Osteoblast (primary cell): Measurements from ENCODE around the gene CDC25A. TPM values are rescaled to one million over a fixed set of nuclear protein-coding genes. Genes with fewer than 3 reads are reported as not detected.

Experiments used
- DNase-seq: peaks from one replicate; pipeline ENCODE4 v3.0.0; 2011; ENCODE audit warnings: low spot score, mixed read lengths; ENCODE audit not compliant: insufficient read length; ENCODE audit errors: missing footprints
- H2AFZ ChIP-seq: 2 replicates; pipeline ENCODE4 v1.6.0; 2011; ENCODE audit warnings: mild to moderate bottlenecking, low read length
- H3K27ac ChIP-seq: 2 replicates; pipeline ENCODE4 v1.5.1; 2011; ENCODE audit warnings: mild to moderate bottlenecking, low read depth, low read length, moderate library complexity
- H3K27me3 ChIP-seq: 2 replicates; pipeline ENCODE4 v1.6.0; 2012; ENCODE audit warnings: mild to moderate bottlenecking, control low read depth, inconsistent platforms, low read length, moderate library complexity; ENCODE audit not compliant: insufficient read depth
- H3K36me3 ChIP-seq: 2 replicates; pipeline ENCODE4 v1.5.1; 2011; ENCODE audit warnings: mild to moderate bottlenecking, low read length, control low read depth, moderate library complexity; ENCODE audit not compliant: insufficient read depth
- H3K4me1 ChIP-seq: 2 replicates; pipeline ENCODE4 v1.5.1; 2011; ENCODE audit warnings: mild to moderate bottlenecking, low read length, control low read depth, moderate library complexity; ENCODE audit not compliant: insufficient read depth
- H3K4me2 ChIP-seq: 2 replicates; pipeline ENCODE4 v1.6.0; 2011; ENCODE audit warnings: mild to moderate bottlenecking, low read length; ENCODE audit not compliant: insufficient read depth
- H3K4me3 ChIP-seq: fragments of 200-600 bp; sonication (generic); 3 replicates; pipeline ENCODE4 v1.5.1; 2012; ENCODE audit warnings: mild to moderate bottlenecking, low read length, inconsistent platforms; ENCODE audit not compliant: insufficient read depth
- H3K79me2 ChIP-seq: 2 replicates; pipeline ENCODE4 v1.6.0; 2012; ENCODE audit warnings: mild to moderate bottlenecking, low read length, control low read depth, inconsistent platforms; ENCODE audit not compliant: insufficient read depth
- H3K9me3 ChIP-seq: 2 replicates; pipeline ENCODE4 v1.5.1; 2011; ENCODE audit warnings: low read depth, low read length, control low read depth
- H4K20me1 ChIP-seq: 2 replicates; pipeline ENCODE4 v1.6.0; 2012; ENCODE audit warnings: mild to moderate bottlenecking, low read length, control low read depth; ENCODE audit not compliant: insufficient read depth
- total RNA-seq: library from RNA; depleted of rRNA; stranded (reverse); fragments of >200 nt; gene quantifications from 2 replicates; pipeline ENCODE4 v1.2.3, GENCODE V29; 2012
- TF ChIP-seq, protein P1 (sequence below): IDR thresholded peaks from 2 replicates; pipeline ENCODE4 v1.5.1; 2011; ENCODE audit warnings: mild to moderate bottlenecking, low read depth, low read length, moderate library complexity; ENCODE audit errors: extremely low read depth

The CDC25A gene
- total RNA-seq, 1 donor, result 1.1 TPM

DNA sequence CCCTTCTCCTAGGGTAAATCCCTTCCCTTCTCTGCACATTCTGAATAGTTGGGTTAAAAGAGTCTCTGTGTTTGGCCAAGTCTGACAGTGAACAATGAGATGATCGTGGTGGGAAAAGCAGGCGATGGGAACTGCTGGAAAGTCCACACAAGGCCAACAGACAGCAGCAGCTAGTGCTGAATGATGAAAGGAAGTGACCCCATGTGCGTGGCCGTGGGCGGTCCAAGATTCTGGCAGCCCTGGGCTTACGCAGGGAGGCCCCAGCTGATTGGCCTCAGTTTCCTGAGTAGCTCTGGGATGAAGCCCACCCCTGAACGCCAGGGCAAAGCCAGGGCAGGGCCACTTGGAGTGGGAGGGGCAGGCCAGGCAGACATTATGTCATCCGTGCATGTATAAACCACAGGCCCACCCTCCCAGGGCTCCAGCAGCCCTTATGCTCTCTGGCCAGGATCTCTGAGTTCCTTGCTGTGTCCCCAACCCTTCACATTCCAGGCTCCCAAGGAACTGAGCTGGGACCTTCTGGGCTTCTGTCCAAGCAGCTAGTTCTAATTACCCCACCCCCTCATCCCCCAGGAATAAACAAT, 57.8 kb downstream of the CDC25A start:
- peaks cover 18% of the 10 kb centered on the region for H3K4me1 ChIP-seq
- peak overlapping the region; percentile 36 for H3K27ac ChIP-seq
- no peaks in the 10 kb centered on the region for H3K36me3 ChIP-seq
- no peaks in the 10 kb centered on the region for H3K79me2 ChIP-seq
- TF ChIP-seq, protein P1, sequence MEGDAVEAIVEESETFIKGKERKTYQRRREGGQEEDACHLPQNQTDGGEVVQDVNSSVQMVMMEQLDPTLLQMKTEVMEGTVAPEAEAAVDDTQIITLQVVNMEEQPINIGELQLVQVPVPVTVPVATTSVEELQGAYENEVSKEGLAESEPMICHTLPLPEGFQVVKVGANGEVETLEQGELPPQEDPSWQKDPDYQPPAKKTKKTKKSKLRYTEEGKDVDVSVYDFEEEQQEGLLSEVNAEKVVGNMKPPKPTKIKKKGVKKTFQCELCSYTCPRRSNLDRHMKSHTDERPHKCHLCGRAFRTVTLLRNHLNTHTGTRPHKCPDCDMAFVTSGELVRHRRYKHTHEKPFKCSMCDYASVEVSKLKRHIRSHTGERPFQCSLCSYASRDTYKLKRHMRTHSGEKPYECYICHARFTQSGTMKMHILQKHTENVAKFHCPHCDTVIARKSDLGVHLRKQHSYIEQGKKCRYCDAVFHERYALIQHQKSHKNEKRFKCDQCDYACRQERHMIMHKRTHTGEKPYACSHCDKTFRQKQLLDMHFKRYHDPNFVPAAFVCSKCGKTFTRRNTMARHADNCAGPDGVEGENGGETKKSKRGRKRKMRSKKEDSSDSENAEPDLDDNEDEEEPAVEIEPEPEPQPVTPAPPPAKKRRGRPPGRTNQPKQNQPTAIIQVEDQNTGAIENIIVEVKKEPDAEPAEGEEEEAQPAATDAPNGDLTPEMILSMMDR, result no peak
- peak overlapping the region; percentile 35 for H3K4me2 ChIP-seq
- H3K27me3 ChIP-seq, result no peaks in the 10 kb centered on the region
- no peaks in the 10 kb centered on the region for H3K9me3 ChIP-seq
- H2AFZ ChIP-seq, result peak overlapping the region; percentile 75
- DNase-seq, result peak; percentile 83
- no peak overlapping the region for H3K4me3 ChIP-seq
- no peaks in the 10 kb centered on the region for H4K20me1 ChIP-seq

DNA sequence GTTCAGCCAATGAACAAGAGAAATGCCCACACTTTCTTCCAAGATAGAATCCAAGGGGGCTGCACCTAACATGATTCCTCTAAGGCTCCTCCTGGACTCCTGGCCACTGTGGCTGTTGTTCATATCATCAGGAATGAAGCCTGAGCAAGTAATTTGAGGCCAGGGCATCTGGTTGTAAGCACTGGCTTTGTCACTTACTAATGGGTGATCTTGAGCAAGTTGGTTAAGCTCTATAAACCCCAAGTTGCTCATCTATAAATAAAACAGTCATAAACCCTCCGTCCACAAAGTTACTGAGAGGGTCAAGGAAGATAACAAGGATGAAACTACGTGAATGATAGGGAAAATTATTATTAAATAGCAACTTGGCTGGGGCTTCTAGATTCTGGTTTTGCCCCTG, 58.3 kb downstream of the CDC25A start:
- Histone ChIP-seq H3K4me3 (no peak overlapping the region), H3K27me3 (no peaks in the 10 kb centered on the region), H2AFZ (peak overlapping the region; percentile 75), H3K36me3 (no peaks in the 10 kb centered on the region), H3K4me1 (peaks cover 21% of the 10 kb centered on the region), H3K27ac (peak overlapping the region; percentile 36), H4K20me1 (no peaks in the 10 kb centered on the region), H3K4me2 (peak overlapping the region; percentile 35), H3K9me3 (no peaks in the 10 kb centered on the region), H3K79me2 (no peaks in the 10 kb centered on the region)
- TF ChIP-seq, protein P1, result no peak
- peak; percentile 75 for DNase-seq

DNA sequence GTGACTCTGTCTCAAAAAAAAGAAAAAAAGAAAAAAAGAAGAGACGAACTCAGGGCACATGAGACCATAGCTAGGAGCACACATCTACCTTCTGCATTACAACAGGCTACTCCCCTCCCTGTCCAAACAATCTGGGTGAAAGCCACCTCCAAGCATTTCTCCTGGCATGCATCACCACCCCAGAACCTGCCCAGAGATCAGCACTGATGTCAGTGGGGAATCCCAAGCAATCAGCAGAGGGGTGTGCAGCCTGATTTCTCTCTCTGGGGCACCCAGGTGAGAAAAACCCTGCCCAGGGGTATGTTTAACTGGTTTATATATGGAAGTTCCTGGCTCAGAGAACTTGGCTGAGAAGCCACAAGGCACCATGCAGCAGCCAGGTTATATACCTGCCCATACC, 59.4 kb downstream of the CDC25A start:
- no peak overlapping the region for H3K4me3 ChIP-seq
- H2AFZ ChIP-seq, result no peak overlapping the region
- no peak overlapping the region for H3K4me2 ChIP-seq
- H3K79me2 ChIP-seq, result no peaks in the 10 kb centered on the region
- DNase-seq, result no peak
- H3K27ac ChIP-seq, result no peak overlapping the region
- H3K36me3 ChIP-seq, result no peaks in the 10 kb centered on the region
- TF ChIP-seq, protein P1, result no peak
- H3K9me3 ChIP-seq, result no peaks in the 10 kb centered on the region
- no peaks in the 10 kb centered on the region for H3K27me3 ChIP-seq
- no peaks in the 10 kb centered on the region for H4K20me1 ChIP-seq
- peaks cover 23% of the 10 kb centered on the region for H3K4me1 ChIP-seq

DNA sequence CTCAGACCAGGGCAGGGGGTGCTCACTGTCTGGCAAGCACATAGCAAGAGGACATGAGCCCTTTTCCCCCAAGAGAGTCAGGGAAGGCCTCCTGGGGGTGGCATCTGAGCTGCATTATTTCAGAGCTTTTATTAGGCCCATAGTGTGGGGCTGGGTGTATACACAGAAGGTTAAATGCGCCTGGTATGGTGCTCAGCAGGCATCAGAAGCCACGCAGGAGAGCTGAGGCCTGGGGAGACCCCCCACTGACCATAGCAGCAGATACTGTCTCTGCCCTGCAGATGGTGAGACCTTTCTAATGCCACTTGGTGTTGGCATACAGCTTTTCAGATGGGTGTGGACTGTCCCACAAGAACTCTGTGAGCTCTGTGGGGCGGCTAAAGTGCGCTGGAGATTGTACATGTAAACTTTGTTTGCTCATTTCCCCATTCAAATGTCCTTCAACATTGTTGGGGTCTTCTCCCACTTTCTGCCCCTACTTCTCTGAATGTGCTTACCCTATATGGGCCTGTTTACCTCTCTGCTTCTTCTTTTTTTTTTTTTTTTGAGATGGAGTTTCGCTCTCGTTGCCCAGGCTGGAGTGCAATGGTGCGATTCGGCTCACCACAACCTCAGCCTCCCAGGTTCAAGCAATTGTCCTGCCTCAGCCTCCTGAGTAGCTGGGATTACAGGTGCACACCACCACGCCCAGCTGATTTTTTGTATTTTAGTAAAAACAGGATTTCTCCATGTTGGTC, 62.2 kb downstream of the CDC25A start:
- no peaks in the 10 kb centered on the region for H3K27me3 ChIP-seq
- H2AFZ ChIP-seq, result no peak overlapping the region
- peaks cover 21% of the 10 kb centered on the region for H3K4me1 ChIP-seq
- no peak overlapping the region for H3K4me3 ChIP-seq
- H3K79me2 ChIP-seq, result no peaks in the 10 kb centered on the region
- no peaks in the 10 kb centered on the region for H4K20me1 ChIP-seq
- TF ChIP-seq, protein P1, result no peak
- H3K36me3 ChIP-seq, result no peaks in the 10 kb centered on the region
- H3K9me3 ChIP-seq, result no peaks in the 10 kb centered on the region
- no peak overlapping the region for H3K27ac ChIP-seq
- H3K4me2 ChIP-seq, result no peak overlapping the region
- no peak for DNase-seq
